ENCODE results near the gene INS.

DNA sequence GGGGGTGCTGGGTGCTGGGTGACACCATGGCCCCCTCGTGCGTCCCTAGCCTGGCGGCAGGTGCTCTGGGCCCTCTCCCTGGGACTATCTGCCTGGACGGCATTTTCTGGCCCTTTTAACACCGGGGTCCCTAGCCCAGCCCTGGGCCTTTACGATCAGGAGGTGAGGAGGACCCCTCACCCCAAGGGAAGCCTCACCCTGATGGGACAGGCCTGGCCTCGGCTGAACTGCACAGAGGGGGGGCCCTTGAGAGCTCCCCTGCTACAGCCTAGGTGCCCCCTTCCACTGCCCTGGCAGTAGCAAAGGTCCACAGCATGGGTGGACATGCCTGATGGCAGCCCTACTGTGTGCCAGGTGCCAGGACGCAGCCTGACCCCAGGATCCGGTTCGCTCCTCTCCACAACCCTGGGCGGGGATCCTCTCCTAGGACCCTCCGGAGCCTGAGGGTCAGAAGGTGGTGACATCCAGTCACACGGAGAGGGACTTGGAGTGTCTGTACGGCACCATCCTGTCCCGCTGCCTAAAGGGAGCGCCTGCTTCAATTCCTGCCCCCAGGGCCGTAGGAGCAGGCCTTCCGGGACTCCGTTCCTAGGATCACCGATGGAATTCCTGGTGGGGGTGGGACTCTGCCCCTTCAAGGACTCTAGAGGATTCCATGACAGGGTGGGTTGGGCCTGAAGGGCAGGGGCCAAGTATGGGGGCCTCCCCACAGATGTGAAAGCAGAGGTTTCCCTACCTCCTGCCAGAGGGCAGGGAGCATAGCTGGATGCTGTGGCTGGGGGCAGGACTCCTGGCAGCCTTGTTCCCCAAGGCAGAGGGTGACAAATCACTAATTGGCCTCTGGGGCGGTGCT is 43.6 kb upstream of the INS start:
- TF ChIP-seq, protein P1, sequence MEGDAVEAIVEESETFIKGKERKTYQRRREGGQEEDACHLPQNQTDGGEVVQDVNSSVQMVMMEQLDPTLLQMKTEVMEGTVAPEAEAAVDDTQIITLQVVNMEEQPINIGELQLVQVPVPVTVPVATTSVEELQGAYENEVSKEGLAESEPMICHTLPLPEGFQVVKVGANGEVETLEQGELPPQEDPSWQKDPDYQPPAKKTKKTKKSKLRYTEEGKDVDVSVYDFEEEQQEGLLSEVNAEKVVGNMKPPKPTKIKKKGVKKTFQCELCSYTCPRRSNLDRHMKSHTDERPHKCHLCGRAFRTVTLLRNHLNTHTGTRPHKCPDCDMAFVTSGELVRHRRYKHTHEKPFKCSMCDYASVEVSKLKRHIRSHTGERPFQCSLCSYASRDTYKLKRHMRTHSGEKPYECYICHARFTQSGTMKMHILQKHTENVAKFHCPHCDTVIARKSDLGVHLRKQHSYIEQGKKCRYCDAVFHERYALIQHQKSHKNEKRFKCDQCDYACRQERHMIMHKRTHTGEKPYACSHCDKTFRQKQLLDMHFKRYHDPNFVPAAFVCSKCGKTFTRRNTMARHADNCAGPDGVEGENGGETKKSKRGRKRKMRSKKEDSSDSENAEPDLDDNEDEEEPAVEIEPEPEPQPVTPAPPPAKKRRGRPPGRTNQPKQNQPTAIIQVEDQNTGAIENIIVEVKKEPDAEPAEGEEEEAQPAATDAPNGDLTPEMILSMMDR (IDR thresholded peaks at IDR 0.05; ENCODE audit: low read depth, low read length, missing input control): no peak
- TF ChIP-seq MAX (IDR thresholded peaks at IDR 0.05) (no peak), YY1 (IDR thresholded peaks at IDR 0.05) (no peak)

Measured in liver (tissue), 2 donors.